Activated T-cell treated with anti-CD3 and anti-CD28 coated beads for 1 hour (primary cell): Measurements from ENCODE around the gene ZNF484.
"Not testable (repeated sequence)": the region's sequence is repeated elsewhere in the genome, so short reads cannot be mapped to it uniquely, and the experiment has no call there.

Experiments used
- DNase-seq: peaks from one replicate; pipeline ENCODE4 v3.0.0-alpha.2; 2020; ENCODE audit warnings: low read depth

Gene ZNF484

DNA sequence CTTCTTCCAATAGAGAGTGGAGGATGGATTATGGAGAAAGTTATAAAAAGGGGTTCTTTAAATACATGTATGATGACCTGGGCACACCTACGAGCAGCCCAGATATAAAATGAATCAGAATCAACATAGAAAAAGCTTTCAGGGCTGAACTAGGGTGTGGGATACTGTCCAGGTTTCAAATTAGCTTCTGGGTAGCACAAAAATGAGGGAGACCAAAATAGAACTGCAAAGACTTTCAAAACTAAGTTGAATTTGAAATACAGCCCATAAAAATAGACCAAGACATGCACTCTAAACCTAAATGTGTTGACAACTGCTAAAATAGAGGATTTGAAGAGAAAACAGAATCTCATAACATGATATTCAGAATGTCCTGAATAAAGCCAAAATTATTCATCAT lies 17.0 kb downstream of the ZNF484 start:
- DNase-seq = no peak

DNA sequence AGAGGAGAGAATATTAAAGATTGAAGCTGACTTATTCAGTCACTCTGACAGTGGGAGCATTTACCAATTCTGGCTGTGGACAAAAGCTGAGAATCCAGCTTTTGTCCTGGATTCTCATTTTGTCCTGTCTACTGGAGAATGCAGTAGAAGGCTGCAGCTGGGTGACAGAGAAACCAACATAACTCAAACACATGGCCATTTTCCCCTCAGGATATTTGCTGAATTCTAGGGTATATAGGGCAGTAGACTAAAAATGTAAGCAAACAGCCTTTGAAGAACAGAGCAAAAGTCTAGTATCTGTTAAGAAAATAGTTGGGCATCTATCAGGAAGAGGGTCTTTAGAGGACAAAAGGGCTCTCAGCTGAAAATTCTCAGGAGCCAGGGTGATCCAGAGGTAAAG lies 20.6 kb downstream of the ZNF484 start:
- DNase-seq = no peak

DNA sequence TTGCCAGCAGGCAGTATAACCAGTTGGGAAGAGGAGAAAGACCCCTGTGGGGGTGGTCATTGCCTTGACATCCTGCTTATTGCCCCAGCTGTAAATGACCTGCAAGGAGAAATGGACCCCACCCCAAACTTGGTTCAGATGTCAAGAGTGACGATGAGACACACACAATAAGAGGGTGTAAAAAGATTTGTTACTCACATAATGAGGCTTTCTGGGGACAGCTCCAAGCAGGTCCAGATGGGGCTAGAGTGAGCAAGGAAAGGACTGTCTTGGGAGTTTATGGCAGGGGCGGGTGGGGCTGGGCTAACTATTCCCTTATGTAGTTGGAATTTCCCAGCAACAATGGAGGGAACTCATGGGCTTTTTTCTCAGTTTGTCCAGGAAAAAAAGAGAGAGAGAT lies 24.1 kb downstream of the ZNF484 start:
- no peak for DNase-seq

DNA sequence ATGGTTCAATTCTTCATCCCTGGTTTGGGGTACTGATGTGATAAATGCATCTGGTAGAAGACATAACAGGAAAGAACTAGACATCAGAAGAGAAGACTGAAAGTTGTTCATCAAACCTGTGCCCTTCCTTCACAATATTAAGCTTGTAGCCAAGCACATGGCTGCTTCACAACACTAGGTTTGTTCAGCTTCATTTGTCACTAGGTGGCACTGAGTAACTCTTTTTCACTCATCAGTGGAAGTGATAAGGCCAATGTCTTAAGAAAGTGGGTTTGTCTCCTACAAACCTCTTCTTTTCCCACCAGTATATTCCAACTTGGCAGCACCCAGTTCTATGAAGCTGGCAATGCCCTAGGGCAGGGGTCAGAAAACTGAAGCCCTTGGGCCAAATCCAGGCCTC lies 26.9 kb downstream of the ZNF484 start:
- DNase-seq = no peak

DNA sequence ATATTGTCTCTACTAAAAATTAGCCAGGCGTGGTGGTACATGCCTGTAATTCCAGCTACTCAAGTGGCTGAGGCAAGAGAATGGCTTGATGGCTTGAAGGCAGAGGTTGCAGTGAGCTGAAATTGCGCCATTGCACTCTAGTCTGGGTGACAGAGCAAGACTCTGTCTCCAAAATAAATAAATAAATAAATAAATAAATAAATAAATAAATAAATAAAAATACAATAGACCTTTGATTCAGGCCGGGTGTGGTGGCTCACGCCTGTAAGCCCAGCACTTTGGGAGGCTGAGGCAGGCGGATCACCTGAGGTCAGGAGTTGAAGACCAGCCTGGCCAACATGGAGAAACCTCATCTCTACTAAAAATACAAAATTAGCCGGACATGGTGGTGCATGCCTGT lies 29.1 kb downstream of the ZNF484 start:
- not testable (repeated sequence) for DNase-seq

DNA sequence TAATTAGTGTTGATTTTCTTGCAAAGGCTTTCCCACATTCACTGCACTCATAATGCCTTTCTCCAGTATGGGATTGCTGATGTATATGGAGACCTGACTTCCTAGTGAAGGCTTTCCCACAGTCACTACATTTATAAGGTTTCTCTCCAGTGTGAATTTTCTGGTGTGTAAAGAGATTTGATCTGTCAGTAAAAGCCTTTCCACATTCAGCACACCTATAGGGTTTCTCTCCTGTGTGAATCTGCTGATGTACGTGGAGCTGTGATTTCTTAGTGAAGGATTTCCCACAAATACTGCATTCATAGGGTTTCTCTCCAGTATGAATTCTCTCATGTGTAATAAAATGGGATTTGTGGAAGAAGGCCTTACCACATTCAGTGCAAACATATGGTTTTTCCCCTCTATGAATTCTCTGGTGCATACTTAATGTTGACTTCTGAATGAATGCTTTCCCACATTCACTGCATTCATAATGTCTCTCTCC lies 31.1 kb downstream of the ZNF484 start:
- no peak for DNase-seq

DNA sequence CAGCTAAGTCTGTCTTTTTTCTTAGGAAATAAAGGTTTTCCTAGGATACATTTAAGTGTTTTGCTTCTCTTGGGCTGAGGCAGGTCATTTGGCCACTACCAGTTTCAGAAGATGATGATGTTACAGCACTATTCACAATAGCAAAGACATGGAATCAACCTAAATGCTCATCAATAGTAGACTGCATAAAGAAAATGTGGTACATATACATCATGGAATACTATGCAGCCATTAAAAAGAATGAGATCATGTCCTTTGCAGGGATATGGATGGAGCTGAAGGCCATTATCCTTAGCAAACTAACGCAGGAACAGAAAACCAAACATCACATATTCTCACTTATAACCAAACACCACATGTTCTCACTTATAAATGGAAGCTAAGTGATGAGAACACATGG lies 39.4 kb downstream of the ZNF484 start:
- DNase-seq = not testable (repeated sequence)

DNA sequence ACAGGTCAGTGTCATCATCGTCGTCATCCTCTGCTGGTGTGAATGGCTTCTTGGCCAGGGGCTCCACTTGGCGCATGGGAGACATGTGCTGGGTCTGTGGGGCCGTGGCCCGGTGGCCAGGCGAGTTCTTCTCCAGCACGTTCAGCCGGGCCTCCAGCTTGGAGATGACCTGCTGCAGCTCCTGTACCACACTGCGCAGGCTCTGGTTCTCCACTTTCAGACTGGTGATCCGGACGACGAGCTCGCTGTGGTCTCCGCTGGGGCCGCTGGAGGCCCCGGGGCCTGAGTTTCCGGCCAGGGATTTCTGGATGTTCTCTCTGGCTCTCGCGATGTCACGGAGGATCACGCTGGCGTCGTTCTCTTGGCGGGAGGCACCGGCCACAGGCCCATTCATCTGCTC lies 40.6 kb downstream of the ZNF484 start:
- DNase-seq = no peak

DNA sequence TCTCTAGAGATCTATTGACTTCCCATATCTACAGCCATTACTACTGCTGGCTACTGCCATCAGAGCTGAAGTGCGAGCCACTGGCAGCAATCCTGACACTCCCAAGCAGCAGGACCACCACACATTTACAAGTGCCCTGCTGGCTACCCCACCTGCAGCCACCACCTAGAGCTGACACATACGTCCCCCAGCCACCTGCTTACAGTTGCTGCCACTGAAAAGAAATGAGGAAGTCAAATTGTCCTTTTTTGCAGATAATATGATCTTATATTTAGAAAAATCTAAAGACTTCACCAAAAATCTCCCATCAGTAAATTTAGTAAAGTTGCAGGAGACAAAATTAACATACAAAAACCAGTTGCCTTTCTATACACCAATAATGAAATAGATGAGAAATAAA lies 48.4 kb downstream of the ZNF484 start:
- DNase-seq = no peak

DNA sequence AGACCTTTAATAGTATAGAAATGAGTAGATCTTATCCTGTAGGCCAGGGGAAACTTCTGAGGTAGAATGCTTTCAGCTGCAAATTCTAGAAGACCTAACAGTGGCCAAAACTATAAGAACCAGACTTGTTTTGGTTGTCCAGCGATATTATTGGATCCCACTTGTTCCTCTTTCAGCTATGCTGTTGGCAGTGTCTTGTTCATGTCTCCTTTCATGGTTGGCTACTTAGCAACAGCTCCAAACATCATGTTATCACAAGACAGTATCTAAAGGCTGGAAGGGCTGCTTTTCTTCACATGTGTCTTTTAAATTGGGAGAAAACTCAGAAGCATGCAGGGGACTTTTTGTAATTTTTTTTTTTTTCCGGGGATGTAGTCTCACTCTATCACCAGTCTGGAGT lies 52.8 kb downstream of the ZNF484 start:
- DNase-seq = not testable (repeated sequence)

DNA sequence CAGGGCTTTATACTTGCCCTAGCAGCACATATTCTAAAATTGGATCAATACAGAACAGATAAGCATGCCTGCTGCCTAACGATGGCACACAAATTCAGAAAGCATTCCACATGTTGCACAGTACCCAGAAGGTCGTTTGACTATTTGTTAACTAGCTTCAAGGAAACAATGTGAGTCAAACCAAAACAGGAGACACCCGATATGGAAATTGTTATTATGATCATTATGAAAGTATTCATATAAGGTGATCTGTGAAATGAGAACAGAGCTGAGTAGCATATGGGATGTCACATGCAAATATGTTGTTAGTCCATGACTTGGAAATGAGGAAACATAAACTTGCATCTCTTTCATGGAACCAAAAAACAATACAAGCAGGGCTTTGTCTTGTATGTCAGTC lies 56.9 kb downstream of the ZNF484 start:
- DNase-seq = no peak

DNA sequence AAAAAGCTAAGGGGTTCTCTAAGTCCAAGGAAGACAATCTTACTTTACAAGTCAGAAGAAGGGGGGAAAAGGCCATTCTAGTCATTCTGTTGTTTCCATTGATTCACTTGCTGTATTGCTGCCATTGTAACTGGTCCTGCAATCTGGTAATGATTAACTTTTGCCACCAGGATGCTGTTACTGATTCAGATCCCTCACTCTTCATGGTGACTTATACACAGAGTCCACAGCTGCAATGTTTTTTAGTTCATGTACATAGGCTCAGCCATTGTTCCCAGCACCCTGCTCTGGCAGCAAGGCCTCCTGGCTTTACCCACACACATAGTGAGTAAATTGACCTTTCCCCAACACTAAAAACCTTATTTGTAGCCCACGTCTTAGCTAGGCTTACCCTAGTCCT lies 57.9 kb downstream of the ZNF484 start:
- not testable (repeated sequence) for DNase-seq

DNA sequence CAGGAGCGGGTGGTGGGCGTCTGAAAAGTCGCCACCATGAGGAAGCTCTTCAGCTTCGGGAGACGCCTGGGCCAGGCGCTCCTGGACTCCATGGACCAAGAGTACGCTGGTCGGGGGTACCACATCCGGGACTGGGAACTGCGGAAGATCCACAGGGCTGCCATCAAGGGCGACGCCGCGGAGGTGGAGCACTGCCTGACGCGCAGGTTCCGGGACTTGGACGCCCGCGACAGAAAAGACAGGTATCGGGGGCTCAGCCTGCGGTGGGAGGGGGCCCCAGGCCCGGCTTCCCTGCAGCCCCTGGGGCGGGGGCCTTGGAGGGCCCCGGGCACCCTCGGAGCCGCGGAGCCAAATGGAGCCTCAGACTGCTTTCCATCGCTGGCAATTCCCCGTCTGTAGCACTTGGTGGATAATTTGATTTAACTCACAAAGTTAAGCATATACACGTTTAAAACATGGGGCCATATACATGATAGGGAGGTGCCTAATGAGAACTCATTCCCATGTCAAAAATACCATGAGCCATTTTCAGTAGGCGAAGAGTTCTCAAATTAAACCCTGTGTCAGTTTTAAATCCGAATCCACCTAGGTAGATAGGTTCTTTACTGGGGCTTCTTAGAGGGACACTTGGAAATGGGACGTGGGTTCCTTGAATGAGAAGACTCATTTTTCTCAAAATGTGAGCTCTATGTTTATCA lies 68.1 kb downstream of the ZNF484 start:
- DNase-seq = not testable (repeated sequence)

DNA sequence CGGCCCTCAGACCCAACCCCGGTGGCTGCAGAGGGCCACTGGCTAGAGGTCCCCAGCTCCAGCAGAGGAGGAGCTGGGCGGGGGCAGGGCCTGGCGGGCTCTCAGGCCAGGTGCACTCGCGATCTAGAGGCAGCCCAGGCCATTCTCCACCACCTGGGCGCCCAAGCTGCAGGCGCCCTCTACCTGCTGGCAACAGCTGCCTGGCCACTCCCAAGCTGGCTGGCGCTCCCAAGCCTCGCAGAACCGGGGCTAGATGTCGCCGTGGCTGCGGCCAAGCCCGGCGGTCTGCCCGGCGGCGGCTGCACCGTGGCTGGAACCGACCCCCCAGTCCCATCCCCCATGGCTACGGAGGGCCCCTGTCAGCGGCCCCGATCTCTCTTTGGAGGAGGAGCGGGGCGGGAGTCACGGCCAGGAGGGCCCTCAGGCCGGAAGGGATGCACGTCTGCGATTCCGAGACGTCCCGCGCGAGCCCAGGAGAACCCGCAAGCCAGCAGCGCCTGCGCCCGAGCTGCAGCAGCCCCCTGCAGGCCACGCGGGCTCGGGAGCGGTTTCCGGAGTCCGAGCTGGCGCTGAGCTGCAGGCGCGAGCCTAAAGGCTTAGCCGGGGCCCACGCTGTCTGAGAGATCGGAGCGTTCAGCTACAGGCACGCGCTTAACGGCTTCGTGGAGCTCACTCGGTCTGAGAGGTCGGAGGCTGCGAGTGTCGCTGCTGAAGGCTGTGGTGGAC lies 68.9 kb downstream of the ZNF484 start:
- peak; percentile 19 for DNase-seq

DNA sequence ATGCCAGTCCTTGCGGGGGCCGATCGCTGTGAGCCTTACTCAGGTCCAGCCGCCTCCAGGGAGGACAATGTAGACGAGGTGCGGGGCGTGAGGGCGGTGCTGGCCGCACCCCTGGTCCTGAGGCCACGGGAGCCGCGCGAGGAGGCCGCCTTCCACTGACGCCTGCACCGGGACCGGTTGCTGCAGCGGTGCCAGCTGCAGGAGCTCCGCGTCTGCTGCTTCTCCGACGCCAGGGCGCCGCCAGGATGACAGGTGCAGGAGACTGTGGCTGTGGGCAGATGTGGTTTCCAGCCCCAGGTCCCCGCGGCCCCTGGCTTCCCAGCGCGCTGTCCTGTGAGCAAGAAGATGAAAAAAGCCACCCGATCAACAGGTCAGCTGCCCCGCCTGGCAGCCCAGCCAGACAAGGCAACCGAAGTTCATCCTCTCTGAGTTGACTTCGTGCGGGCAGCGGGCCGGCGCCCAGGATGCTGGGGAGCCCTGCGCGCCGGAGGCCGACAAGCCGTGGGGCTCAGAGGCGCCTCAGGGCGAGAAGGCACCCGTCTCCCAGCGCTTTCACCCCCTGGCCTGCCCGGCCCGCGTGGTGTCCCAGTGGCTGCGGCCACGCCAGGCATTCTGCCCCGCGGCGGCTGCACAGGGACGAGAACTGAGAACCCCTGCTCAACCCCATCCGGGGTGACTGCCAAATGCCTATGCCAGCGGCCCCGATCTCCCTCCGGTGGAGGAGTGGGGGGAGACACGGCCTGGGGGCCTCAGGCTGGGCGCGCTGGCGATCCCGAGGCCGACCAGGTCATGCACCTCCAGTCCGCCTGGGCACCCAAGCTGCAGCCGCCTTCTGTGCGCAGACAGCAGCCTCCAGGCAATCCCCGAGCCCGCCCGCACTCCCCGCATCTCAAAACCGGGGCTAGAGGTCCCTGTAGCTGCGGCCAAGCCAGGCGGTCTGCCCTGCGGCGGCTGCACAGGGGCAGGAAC lies 69.8 kb downstream of the ZNF484 start:
- DNase-seq = peak; percentile 14

DNA sequence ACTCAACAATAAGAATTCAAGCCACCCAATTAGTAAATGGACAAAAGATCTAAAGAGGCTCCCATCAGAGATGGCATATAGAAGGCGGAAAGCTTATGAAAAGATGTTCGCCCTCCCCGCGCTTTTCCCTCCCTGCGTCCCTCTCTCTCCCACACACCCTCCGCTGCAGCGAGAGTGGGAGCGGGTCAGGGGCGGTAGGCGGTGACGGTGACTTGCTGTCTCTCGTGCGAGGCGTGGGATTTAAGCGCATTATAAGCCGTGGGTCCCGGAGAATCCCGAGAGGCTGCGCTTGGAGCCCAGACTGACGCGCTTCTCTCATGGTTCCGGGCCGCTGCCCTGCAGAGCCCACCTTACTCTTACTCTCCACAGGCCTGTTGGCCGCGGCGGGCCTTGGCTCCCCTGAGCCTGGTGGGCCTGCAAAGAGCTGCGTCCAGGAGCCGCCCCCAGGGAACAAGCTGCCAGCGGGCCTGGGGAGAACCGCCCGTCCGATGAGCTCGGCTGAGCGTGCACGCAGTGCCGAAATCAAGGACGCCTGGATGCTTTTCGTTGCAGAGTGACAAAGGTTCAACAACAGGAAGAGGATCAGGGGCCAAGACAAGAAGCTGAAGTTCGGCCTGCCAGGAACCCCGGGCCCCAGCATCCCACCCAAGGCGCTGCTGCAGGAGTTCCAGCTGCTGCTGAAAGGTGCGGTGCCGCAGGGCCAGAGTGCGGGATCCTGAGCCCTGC lies 70.6 kb downstream of the ZNF484 start:
- no peak for DNase-seq

DNA sequence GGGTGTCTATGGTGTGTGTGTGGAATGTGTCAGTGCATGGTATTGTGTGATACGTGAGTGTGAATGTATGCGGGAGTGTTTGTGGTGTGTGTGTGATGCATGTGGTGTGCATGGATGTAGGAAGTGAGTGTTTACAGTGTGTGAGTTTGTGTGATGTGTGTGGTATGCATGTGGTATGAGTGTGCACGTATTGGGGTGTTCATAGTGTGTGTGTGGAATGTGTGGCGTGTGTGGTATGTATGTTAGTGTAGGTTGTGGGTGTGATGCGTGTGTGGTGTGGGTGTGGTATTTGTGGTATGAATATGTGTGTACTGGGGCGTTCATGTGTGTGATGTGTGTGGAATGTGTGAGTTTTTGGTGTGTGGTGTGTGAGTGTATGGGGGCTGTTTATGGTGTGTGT lies 73.1 kb downstream of the ZNF484 start:
- DNase-seq = no peak

DNA sequence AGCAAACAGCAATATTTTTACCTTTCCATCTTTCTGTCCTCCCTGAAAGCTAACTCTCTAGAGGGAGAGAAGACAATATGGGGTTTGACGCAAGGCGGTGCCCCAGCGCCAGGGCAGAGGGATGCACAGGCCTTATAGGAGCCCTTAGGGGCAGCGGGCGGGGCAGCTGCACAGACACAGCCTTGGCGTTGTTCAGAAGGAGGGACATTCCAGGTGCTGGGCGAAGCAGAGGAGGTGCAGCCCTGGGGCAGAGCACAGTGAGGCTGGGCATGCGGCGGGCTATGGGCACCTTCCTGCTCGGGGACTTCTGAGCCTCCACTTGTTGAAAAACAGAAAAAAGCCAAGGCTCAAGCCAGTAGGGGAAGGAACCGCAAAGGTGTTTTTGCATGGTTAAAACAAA lies 79.5 kb downstream of the ZNF484 start:
- no peak for DNase-seq

DNA sequence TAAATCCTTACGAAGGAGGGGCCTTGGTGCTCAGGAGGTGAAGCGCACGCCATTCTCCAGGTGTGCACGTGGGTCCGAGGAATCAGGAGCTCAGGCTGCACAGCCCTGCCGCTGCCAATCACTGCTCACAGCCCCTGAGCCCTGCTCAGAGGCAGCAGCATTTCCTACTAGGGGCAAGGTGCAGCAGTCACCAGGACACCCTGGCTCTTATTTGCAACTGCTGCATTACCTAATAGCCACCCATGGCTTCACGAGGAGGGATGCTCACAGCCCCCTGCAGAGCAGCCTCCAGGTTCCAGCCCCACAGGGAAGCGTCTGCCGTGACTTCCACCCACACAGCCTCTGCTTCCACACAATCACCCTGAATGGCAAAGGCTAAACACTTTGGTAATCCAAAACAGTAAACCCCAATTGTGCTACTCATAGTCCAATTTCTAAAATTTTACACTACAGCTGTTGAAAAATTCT lies 81.5 kb downstream of the ZNF484 start:
- DNase-seq = not testable (repeated sequence)

DNA sequence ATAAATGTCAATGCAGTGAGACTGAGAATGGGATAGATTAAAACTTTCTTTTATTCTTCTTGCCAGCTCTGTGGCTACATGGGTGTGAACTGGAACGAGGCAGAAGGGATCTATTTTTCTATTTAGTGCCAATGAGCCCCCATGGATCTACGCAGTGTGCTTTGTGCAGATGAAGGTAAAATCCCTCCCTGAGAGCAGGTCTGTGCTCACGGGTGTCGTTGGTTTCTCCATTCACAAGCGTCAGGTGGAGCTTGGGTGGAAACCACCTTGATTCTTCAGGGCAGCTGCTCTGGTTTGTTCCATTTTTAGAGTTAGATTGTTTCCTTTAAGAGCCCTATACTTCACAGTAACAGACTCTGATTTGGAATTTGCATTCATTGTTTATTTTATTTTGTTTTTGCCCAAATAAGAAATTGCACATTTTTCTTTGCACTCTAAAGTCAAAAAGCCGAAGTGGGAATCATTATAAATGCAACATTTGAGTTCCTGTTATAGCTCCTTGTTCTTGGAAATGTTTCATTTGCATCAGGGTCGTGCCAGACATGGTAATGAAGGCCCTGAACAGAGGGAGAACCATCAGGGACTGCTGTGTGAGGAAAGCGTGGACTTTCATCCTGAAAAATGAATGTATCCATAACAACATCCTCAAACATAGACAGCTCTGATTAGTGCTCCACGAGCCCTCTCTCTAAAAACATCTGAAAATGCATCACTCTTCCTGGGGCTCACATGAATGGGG lies 82.1 kb downstream of the ZNF484 start:
- no peak for DNase-seq
